ENCODE results near the gene WBP2. TPM values are rescaled to one million over a fixed set of nuclear protein-coding genes. Genes with fewer than 3 reads are reported as not detected.

Gene WBP2
- total and polyA plus RNA-seq, 9 of the 15 experiments (the other 6 are each of a cell fraction or from before 2014, with no cell fraction given), result 2.2 to 74.3 (median 20.0) TPM

- TF ChIP-seq PBX2 (CRISPR knock-in tag; IDR thresholded peaks at IDR 0.05; ENCODE audit: low read depth) (no peak), PBX2 (tag; conservative IDR thresholded peaks at IDR 0.05; ENCODE audit: low read depth) (no peak), HNRNPH1 (optimal IDR thresholded peaks at IDR 0.05; ENCODE audit: low read depth, low read length) (no peak), CTCF (IDR thresholded peaks at IDR 0.05 in 2 of 3, conservative IDR thresholded peaks at IDR 0.05 in 1 of 3; ENCODE audit: insufficient read depth in 2 of 3, low read depth in 1 of 3, low read length in 3 of 3) (0 out of 6 replicates have a peak, but pooled peaks of 2 of the 3 experiments have one; percentile 9), ZNF444 (CRISPR knock-in tag; IDR thresholded peaks at IDR 0.05) (no peak), HNRNPL (IDR thresholded peaks at IDR 0.05; ENCODE audit: low read depth, low read length) (no peak), MAX (CRISPR knock-in tag; IDR thresholded peaks at IDR 0.05) (no peak), EGR1 (conservative IDR thresholded peaks at IDR 0.05) (no peak), SNAPC5 (CRISPR knock-in tag; IDR thresholded peaks at IDR 0.05) (no peak), HMBOX1 (IDR thresholded peaks at IDR 0.05) (no peak), NFIC (IDR thresholded peaks at IDR 0.05) (peak; percentile 45; the same call in 1 of the 2 replicates), NR2C1 (IDR thresholded peaks at IDR 0.05) (no peak), NR2C1 (tag; IDR thresholded peaks at IDR 0.05) (no peak), ZNF398 (CRISPR knock-in tag; IDR thresholded peaks at IDR 0.05) (no peak), TAF15 (IDR thresholded peaks at IDR 0.05; ENCODE audit: low read depth, low read length) (no peak), MECOM (CRISPR knock-in tag; IDR thresholded peaks at IDR 0.05) (no peak), SMARCB1 (IDR thresholded peaks at IDR 0.05; ENCODE audit: insufficient read length, low read depth) (no peak), ZNF699 (CRISPR knock-in tag; IDR thresholded peaks at IDR 0.05; ENCODE audit: insufficient replicate concordance) (no peak)
Observed at GRCh38 chr17:75876190-75876937, 21.2 kb upstream of the WBP2 start (continued).

Measured in K562 (cell line).